ENCODE data around the gene ARHGAP5. TPM values are rescaled to one million over a fixed set of nuclear protein-coding genes. Genes with fewer than 3 reads are reported as not detected.

ARHGAP5 gene
- total and polyA plus RNA-seq, 2 experiments from 2014 or later, result 22.1 to 72.6 TPM

DNA sequence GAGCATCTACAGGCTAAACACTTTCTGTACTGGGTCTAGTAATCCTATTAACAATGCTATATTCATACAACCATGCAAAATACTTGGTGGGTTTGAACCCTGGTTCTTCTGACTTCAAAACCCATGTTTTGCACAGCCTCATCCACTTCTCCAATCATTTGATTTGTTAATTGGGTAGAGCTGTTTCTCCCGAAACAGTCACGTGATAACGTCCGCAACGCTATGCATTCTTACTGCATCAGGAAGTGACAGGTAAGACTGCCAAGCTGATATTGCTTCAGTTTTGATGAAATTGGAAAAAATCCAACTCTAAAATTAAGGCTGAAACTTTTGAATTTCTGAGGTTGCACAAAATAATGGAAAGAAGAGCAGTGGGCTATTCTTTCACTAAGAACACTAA, 94.4 kb downstream of the ARHGAP5 start:
- Mint-ChIP-seq H3K36me3 (ENCODE audit: low read depth) (no peaks in the 10 kb centered on the region), H3K4me3 (no peak overlapping the region), H3K27me3 (ENCODE audit: insufficient read depth, low read depth, poor library complexity) (no peaks in the 10 kb centered on the region), H3K9me3 (no peaks in the 10 kb centered on the region), H3K27ac (no peak overlapping the region), H3K4me1 (peaks cover 6% of the 10 kb centered on the region; the same call in 2 of the 3 replicates)
- H3K4me1 ChIP-seq (ENCODE audit: insufficient read depth), result no peaks in the 10 kb centered on the region
- ATAC-seq (no peak), DNase-seq (ENCODE audit: low spot score) (no peak)
- H3K27me3 ChIP-seq (ENCODE audit: insufficient read depth), result no peaks in the 10 kb centered on the region
- H3K27ac ChIP-seq (ENCODE audit: low read depth), result no peak overlapping the region
- no peak overlapping the region for H2AFZ ChIP-seq
- H3K9me2 ChIP-seq (ENCODE audit: insufficient read depth), result no peaks in the 10 kb centered on the region
- no peaks in the 10 kb centered on the region for H3K79me2 ChIP-seq (replicated peaks; ENCODE audit: insufficient read depth)
- TF ChIP-seq POLR2AphosphoS5 (IDR thresholded peaks at IDR 0.05; ENCODE audit: low read depth), result no peak
- no peak for TF ChIP-seq ZNF331 (CRISPR knock-in tag; IDR thresholded peaks at IDR 0.05; ENCODE audit: low read depth)
- TF ChIP-seq ZNF114 (CRISPR knock-in tag; IDR thresholded peaks at IDR 0.05), result no peak
- TF ChIP-seq JUNB (IDR thresholded peaks at IDR 0.05; ENCODE audit: unreplicated experiment), result no peak
- no peak for TF ChIP-seq REST (IDR thresholded peaks at IDR 0.05; ENCODE audit: unreplicated experiment)
- no peak for TF ChIP-seq ETS1 (IDR thresholded peaks at IDR 0.05)
- no peak for TF ChIP-seq EZH2phosphoT487 (IDR thresholded peaks at IDR 0.05; ENCODE audit: unreplicated experiment)
- no peak for TF ChIP-seq CTCF (conservative IDR thresholded peaks at IDR 0.05; ENCODE audit: low read depth in 2 of 2)
- no peak for TF ChIP-seq ZNF462 (CRISPR knock-in tag; IDR thresholded peaks at IDR 0.05)
- no peak for TF ChIP-seq NANOG (IDR thresholded peaks at IDR 0.05; ENCODE audit: borderline replicate concordance)
- no peak for TF ChIP-seq CREB1 (CRISPR knock-in tag; IDR thresholded peaks at IDR 0.05; ENCODE audit: low read depth)
- no peak for TF ChIP-seq EZH2 (IDR thresholded peaks at IDR 0.05; ENCODE audit: low read depth, unreplicated experiment)
- no peak for TF ChIP-seq STAT1 (IDR thresholded peaks at IDR 0.05; ENCODE audit: unreplicated experiment)
- H4K20me1 ChIP-seq (replicated peaks; ENCODE audit: insufficient read depth), result no peaks in the 10 kb centered on the region
- H3K36me3 ChIP-seq (ENCODE audit: insufficient read depth), result no peaks in the 10 kb centered on the region
- no peaks in the 10 kb centered on the region for H3F3A ChIP-seq (replicated peaks; ENCODE audit: low read depth)
- no peak overlapping the region for H3K4me3 ChIP-seq
- H3K4me2 ChIP-seq, result no peak overlapping the region
